H9 (cell line): ENCODE data around the gene MMP24OS. TPM values are rescaled to one million over a fixed set of nuclear protein-coding genes. Genes with fewer than 3 reads are reported as not detected.

Experiments
- DNase-seq: peaks from one replicate; pipeline ENCODE4 v3.0.0-alpha.2; 2017
- H2AFZ ChIP-seq: one replicate; pipeline ENCODE4 v1.6.1; 2013; ENCODE audit warnings: mild to moderate bottlenecking, low read length, control low read depth, moderate library complexity
- H2AK5ac ChIP-seq: 2 replicates; pipeline ENCODE4 v1.6.1; 2013; ENCODE audit warnings: low read length, control low read depth, mixed read lengths; ENCODE audit not compliant: insufficient read length
- H2BK120ac ChIP-seq: one replicate; pipeline ENCODE4 v1.6.1; 2013; ENCODE audit warnings: low read depth, mild to moderate bottlenecking, low read length, control low read depth, inconsistent platforms; ENCODE audit not compliant: poor library complexity, severe bottlenecking
- H2BK12ac ChIP-seq: 2 replicates; pipeline ENCODE4 v1.6.1; 2013; ENCODE audit warnings: low read length, control low read depth, mixed read lengths, low read depth; ENCODE audit not compliant: insufficient read length
- H2BK15ac ChIP-seq: 2 replicates; pipeline ENCODE4 v1.6.1; 2013; ENCODE audit warnings: low read depth, low read length, control low read depth
- H2BK20ac ChIP-seq: one replicate; pipeline ENCODE4 v1.6.1; 2013; ENCODE audit warnings: low read depth, mild to moderate bottlenecking, low read length, control low read depth, inconsistent platforms; ENCODE audit not compliant: poor library complexity, severe bottlenecking
- H2BK5ac ChIP-seq: 2 replicates; pipeline ENCODE4 v1.6.1; 2013; ENCODE audit warnings: low read length, control low read depth, mixed read lengths; ENCODE audit not compliant: insufficient read length
- H3K14ac ChIP-seq: 2 replicates; pipeline ENCODE4 v1.6.1; 2013; ENCODE audit warnings: low read length, control low read depth; ENCODE audit not compliant: insufficient read depth
- H3K18ac ChIP-seq: 2 replicates; pipeline ENCODE4 v1.6.1; 2013; ENCODE audit warnings: low read depth, mild to moderate bottlenecking, mixed read lengths, low read length, control low read depth; ENCODE audit not compliant: insufficient read length
- H3K23ac ChIP-seq: 2 replicates; pipeline ENCODE4 v1.6.1; 2013; ENCODE audit warnings: low read length, control low read depth, mixed read lengths, low read depth; ENCODE audit not compliant: insufficient read length
- H3K23me2 ChIP-seq: 2 replicates; pipeline ENCODE4 v1.6.1; 2013; ENCODE audit warnings: low read depth, mild to moderate bottlenecking, mixed read lengths, low read length, control low read depth; ENCODE audit not compliant: insufficient read length, poor library complexity, severe bottlenecking
- H3K27ac ChIP-seq: 2 replicates; pipeline ENCODE4 v1.5.1; 2013; ENCODE audit warnings: low read length, control low read depth, mixed read lengths, low read depth; ENCODE audit not compliant: insufficient read length
- H3K27me3 ChIP-seq: 2 replicates; pipeline ENCODE4 v1.6.1; 2013; ENCODE audit warnings: low read length, control low read depth, inconsistent platforms; ENCODE audit not compliant: insufficient read depth
- H3K4ac ChIP-seq: 2 replicates; pipeline ENCODE4 v1.6.1; 2013; ENCODE audit warnings: low read depth, mild to moderate bottlenecking, control low read depth, inconsistent platforms, low read length, moderate library complexity
- H3K4me1 ChIP-seq: 2 replicates; pipeline ENCODE4 v1.6.1; 2013; ENCODE audit warnings: low read length, control low read depth, inconsistent platforms; ENCODE audit not compliant: insufficient read depth
- H3K4me2 ChIP-seq: 2 replicates; pipeline ENCODE4 v1.6.1; 2013; ENCODE audit warnings: low read length, control low read depth, mixed read lengths; ENCODE audit not compliant: insufficient read length, insufficient read depth
- H3K56ac ChIP-seq: 2 replicates; pipeline ENCODE4 v1.6.1; 2013; ENCODE audit warnings: low read depth, mild to moderate bottlenecking, mixed read lengths, low read length, control low read depth; ENCODE audit not compliant: insufficient read length
- H3K79me1 ChIP-seq: 2 replicates; pipeline ENCODE4 v1.6.1; 2013; ENCODE audit warnings: low read depth, mild to moderate bottlenecking, moderate library complexity, low read length, control low read depth, inconsistent platforms; ENCODE audit not compliant: insufficient read depth, poor library complexity, severe bottlenecking
- H3K79me2 ChIP-seq: 2 replicates; pipeline ENCODE4 v1.6.1; 2013; ENCODE audit warnings: low read length, control low read depth, inconsistent platforms; ENCODE audit not compliant: insufficient read depth
- H3K9ac ChIP-seq: 2 replicates; pipeline ENCODE4 v1.6.1; 2013; ENCODE audit warnings: low read length, control low read depth, mixed read lengths; ENCODE audit not compliant: insufficient read length; ENCODE audit errors: extremely low read depth
- H3K9me3 ChIP-seq: one replicate; pipeline ENCODE4 v1.6.1; 2013; ENCODE audit warnings: low read depth, low read length, inconsistent platforms; ENCODE audit not compliant: control insufficient read depth
- H3T11ph ChIP-seq: one replicate; pipeline ENCODE4 v1.6.1; 2013; ENCODE audit warnings: mild to moderate bottlenecking, low read length, control low read depth, inconsistent platforms
- H4K20me1 ChIP-seq: one replicate; pipeline ENCODE4 v1.6.1; 2013; ENCODE audit not compliant: control insufficient read depth, insufficient read length, insufficient read depth
- H4K5ac ChIP-seq: 2 replicates; pipeline ENCODE4 v1.6.1; 2013; ENCODE audit warnings: low read depth, mild to moderate bottlenecking, mixed read lengths, low read length, control low read depth; ENCODE audit not compliant: insufficient read length
- H4K8ac ChIP-seq: replicated peaks from 2 replicates; pipeline ENCODE4 v1.6.1; 2013; ENCODE audit warnings: low read length, control low read depth, mixed read lengths, low read depth; ENCODE audit not compliant: insufficient read length
- H4K91ac ChIP-seq: 2 replicates; pipeline ENCODE4 v1.6.1; 2013; ENCODE audit warnings: low read depth, mild to moderate bottlenecking, moderate library complexity, mixed read lengths, low read length, control low read depth; ENCODE audit not compliant: insufficient read length
- H3K27ac Mint-ChIP-seq, 3 experiments: 2 replicates in 2 of 3; 3 replicates in 1 of 3; pipeline ENCODE4 v1.8.0; 2020 to 2021; ENCODE audit warnings: mixed read lengths in 3 of 3, mild to moderate bottlenecking in 1 of 3, moderate library complexity in 1 of 3
- H3K27me3 Mint-ChIP-seq: 2 replicates; pipeline ENCODE4 v1.8.0; 2021; ENCODE audit warnings: low read depth, mild to moderate bottlenecking, moderate library complexity, mixed read lengths
- H3K36me3 Mint-ChIP-seq, 3 experiments: 2 replicates in 2 of 3; 3 replicates in 1 of 3; pipeline ENCODE4 v1.8.0; 2020 to 2021; ENCODE audit warnings: low read depth in 3 of 3, mixed read lengths in 3 of 3; ENCODE audit not compliant: insufficient read depth in 1 of 3
- H3K4me1 Mint-ChIP-seq, 2 experiments: 2 replicates each; pipeline ENCODE4 v1.8.0; 2020; ENCODE audit warnings: mixed read lengths in 2 of 2
- H3K4me3 Mint-ChIP-seq, 2 experiments: 2 replicates in 1 of 2; 3 replicates in 1 of 2; pipeline ENCODE4 v1.8.0; 2020 to 2021; ENCODE audit warnings: mild to moderate bottlenecking in 2 of 2, mixed read lengths in 2 of 2, moderate library complexity in 1 of 2
- H3K9me3 Mint-ChIP-seq, 2 experiments: 2 replicates in 1 of 2; 3 replicates in 1 of 2; pipeline ENCODE4 v1.8.0; 2020; ENCODE audit warnings: mild to moderate bottlenecking in 2 of 2, mixed read lengths in 2 of 2, moderate library complexity in 1 of 2
- WGBS: extraction: QIAGEN DNeasy Blood & Tissue Kit; methylation state at CpG from one replicate; pipeline ENCODE4 v1.1.7; 2013; ENCODE audit warnings: missing lambda C conversion rate, low lambda C conversion rate, mixed read lengths; ENCODE audit not compliant: insufficient read length; ENCODE audit errors: extremely low coverage; 5-methylcytosine and 5-hydroxymethylcytosine counted together
- total RNA-seq: library from RNA; stranded (reverse); gene quantifications from 2 replicates; pipeline ENCODE4 v1.2.1, GENCODE V29; 2021
- TF ChIP-seq, protein P1 (sequence below): fragments of 200-600 bp; sonication (generic); conservative IDR thresholded peaks from 3 replicates; pipeline ENCODE4 v1.8.0; 2021; ENCODE audit warnings: antibody characterized with exemption, mild to moderate bottlenecking

MMP24OS gene
- total RNA-seq, 1 experiment from 2014 or later = 43.8 TPM

DNA sequence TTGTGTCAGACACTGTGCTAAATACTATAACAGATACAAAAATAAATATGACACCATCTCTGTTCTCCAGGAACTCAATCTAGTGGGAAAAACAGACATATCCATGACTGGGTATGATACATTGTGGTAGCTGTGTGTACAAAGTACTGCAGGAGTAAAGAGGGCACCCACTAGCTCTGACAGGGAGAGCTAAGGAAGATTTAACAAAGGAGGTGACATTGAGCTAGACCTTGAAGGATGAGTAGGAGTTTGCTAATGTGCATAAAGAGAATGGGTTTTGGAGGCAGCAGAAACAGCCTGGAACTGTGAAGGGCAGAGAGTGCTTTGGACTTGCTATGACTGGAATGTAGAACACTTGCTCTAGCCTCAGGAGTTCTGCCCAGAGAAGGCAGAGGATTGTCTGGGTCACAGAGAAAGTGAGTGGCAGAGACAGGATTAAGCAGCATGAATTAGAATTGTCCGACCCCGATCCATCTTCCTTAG is 37.1 kb downstream of the MMP24OS start:
- Histone ChIP-seq H2BK15ac (no peak overlapping the region), H4K91ac (no peak overlapping the region), H3K18ac (no peak overlapping the region), H3K14ac (no peak overlapping the region), H3K79me2 (no peaks in the 10 kb centered on the region), H2BK20ac (no peak overlapping the region), H3K23ac (no peak overlapping the region), H3K4me1 (peaks cover 8% of the 10 kb centered on the region; the same call in 1 of the 2 replicates), H3K4ac (no peak overlapping the region), H3K9me3 (no peaks in the 10 kb centered on the region), H3K9ac (no peak overlapping the region), H2BK120ac (no peak overlapping the region), H3T11ph (no peak overlapping the region), H3K23me2 (no peaks in the 10 kb centered on the region), H3K56ac (no peak overlapping the region), H2BK12ac (no peak overlapping the region), H3K79me1 (no peaks in the 10 kb centered on the region), H3K27ac (no peak overlapping the region), H3K27me3 (no peaks in the 10 kb centered on the region), H4K20me1 (no peaks in the 10 kb centered on the region), H3K4me2 (no peak overlapping the region), H2BK5ac (no peak overlapping the region), H2AK5ac (no peak overlapping the region), H4K8ac (no peak overlapping the region), H2AFZ (no peak overlapping the region), H4K5ac (no peak overlapping the region)
- Mint-ChIP-seq H3K27ac (peak overlapping the region in 2 of 3 experiments; percentile 1 to 8; a peak in 2 of 7 replicates), H3K27me3 (peaks cover 2% of the 10 kb centered on the region; the same call in 1 of the 2 replicates), H3K36me3 (peaks cover 0 to 9% (median 5%) of the 10 kb centered on the region in 3 experiments; a peak in 4 of 7 replicates), H3K4me1 (peaks cover 15 to 17% of the 10 kb centered on the region in 2 experiments), H3K4me3 (no peak overlapping the region), H3K9me3 (peaks cover 0 to 3% of the 10 kb centered on the region in 2 experiments; a peak in 2 of 5 replicates)
- no CpG with 5 or more reads among the region's 2 CpGs for WGBS
- TF ChIP-seq, protein P1, sequence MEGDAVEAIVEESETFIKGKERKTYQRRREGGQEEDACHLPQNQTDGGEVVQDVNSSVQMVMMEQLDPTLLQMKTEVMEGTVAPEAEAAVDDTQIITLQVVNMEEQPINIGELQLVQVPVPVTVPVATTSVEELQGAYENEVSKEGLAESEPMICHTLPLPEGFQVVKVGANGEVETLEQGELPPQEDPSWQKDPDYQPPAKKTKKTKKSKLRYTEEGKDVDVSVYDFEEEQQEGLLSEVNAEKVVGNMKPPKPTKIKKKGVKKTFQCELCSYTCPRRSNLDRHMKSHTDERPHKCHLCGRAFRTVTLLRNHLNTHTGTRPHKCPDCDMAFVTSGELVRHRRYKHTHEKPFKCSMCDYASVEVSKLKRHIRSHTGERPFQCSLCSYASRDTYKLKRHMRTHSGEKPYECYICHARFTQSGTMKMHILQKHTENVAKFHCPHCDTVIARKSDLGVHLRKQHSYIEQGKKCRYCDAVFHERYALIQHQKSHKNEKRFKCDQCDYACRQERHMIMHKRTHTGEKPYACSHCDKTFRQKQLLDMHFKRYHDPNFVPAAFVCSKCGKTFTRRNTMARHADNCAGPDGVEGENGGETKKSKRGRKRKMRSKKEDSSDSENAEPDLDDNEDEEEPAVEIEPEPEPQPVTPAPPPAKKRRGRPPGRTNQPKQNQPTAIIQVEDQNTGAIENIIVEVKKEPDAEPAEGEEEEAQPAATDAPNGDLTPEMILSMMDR = no peak
- DNase-seq = no peak
